Parathyroid adenoma (tissue), 2 donors: ENCODE results near the gene APLP1.

ENCODE experiments used
- H2AFZ ChIP-seq: fragments of 300-600 bp; sonication (generic); one replicate; pipeline ENCODE4 v1.7.0; 2017; ENCODE audit warnings: antibody characterized with exemption, mild to moderate bottlenecking
- H3K27ac ChIP-seq: fragments of 300-600 bp; sonication (generic); one replicate; pipeline ENCODE4 v1.7.0; 2017
- H3K27me3 ChIP-seq: fragments of 300-600 bp; sonication (generic); one replicate; pipeline ENCODE4 v1.7.0; 2017; ENCODE audit warnings: low read length; ENCODE audit not compliant: control insufficient read depth, insufficient read depth
- H3K36me3 ChIP-seq: fragments of 300-600 bp; sonication (generic); one replicate; pipeline ENCODE4 v1.7.0; 2017; ENCODE audit warnings: low read length; ENCODE audit not compliant: control insufficient read depth, insufficient read depth
- H3K4me1 ChIP-seq: fragments of 300-600 bp; sonication (generic); one replicate; pipeline ENCODE4 v1.7.0; 2017; ENCODE audit warnings: control low read depth
- H3K4me2 ChIP-seq: fragments of 300-600 bp; sonication (generic); one replicate; pipeline ENCODE4 v1.7.0; 2017; ENCODE audit warnings: low read length
- H3K4me3 ChIP-seq: fragments of 300-600 bp; sonication (generic); one replicate; pipeline ENCODE4 v1.7.0; 2017; ENCODE audit warnings: low read depth, low read length
- H3K79me2 ChIP-seq: fragments of 300-600 bp; sonication (generic); one replicate; pipeline ENCODE4 v1.7.0; 2017; ENCODE audit warnings: control low read depth
- H3K9ac ChIP-seq: fragments of 300-600 bp; sonication (generic); one replicate; pipeline ENCODE4 v1.7.0; 2017; ENCODE audit warnings: mild to moderate bottlenecking
- H3K9me3 ChIP-seq: fragments of 300-600 bp; sonication (generic); one replicate; pipeline ENCODE4 v1.7.0; 2017; ENCODE audit warnings: low read length; ENCODE audit not compliant: control insufficient read depth
- TF ChIP-seq, protein P1 (sequence below): fragments of 300-600 bp; sonication (generic); IDR thresholded peaks from one replicate; pipeline ENCODE4 v1.7.0; 2017; ENCODE audit warnings: antibody characterized with exemption, mild to moderate bottlenecking
- donor health status: primary hyperparathyroidism.

The APLP1 gene

DNA sequence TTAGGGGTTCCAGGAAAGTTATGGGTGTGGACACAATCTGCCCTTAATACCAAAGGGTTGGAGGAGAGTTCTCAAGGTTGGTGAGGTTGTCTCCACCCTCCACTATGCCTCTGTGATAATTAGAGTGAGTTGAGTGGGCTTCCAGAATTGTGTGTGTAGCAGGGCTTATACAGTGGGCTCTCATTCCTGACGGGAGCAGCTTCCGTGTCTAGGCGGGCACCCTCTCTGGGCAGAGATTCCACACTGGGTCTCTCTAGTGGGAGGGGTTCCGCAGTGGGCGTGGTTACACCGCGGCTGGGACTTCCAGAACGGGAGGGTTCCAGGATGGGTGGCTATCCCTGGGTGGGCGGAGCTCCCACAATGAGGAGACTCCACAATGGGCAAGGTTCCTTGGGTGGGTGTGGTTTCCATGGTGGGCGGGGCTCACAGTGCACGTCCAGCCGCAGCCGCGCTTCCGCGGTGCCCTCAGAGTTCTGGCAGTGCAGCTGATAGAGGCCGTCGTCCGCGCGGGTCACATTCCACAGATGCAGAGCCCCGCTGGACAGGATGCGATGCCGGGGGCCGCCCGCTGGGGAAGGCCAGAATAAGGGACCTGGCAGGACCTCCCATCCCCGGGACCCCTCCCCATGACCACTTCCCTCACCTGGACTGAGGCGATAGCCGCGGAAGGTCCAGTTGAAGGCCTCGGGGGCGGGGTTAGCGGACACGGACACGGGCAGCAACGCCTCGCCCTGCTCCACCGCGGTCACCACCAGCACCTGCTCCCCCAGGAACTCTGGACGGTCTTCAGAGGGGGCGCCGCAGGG is 24.5 kb upstream of the APLP1 start:
- Histone ChIP-seq H3K4me1 (peaks cover 8% of the 10 kb centered on the region), H2AFZ (no peak overlapping the region), H3K36me3 (no peaks in the 10 kb centered on the region), H3K9ac (no peak overlapping the region), H3K4me2 (no peak overlapping the region), H3K9me3 (no peaks in the 10 kb centered on the region), H3K27ac (no peak overlapping the region), H3K4me3 (no peak overlapping the region), H3K27me3 (peaks cover 11% of the 10 kb centered on the region), H3K79me2 (no peaks in the 10 kb centered on the region)
- TF ChIP-seq, protein P1, sequence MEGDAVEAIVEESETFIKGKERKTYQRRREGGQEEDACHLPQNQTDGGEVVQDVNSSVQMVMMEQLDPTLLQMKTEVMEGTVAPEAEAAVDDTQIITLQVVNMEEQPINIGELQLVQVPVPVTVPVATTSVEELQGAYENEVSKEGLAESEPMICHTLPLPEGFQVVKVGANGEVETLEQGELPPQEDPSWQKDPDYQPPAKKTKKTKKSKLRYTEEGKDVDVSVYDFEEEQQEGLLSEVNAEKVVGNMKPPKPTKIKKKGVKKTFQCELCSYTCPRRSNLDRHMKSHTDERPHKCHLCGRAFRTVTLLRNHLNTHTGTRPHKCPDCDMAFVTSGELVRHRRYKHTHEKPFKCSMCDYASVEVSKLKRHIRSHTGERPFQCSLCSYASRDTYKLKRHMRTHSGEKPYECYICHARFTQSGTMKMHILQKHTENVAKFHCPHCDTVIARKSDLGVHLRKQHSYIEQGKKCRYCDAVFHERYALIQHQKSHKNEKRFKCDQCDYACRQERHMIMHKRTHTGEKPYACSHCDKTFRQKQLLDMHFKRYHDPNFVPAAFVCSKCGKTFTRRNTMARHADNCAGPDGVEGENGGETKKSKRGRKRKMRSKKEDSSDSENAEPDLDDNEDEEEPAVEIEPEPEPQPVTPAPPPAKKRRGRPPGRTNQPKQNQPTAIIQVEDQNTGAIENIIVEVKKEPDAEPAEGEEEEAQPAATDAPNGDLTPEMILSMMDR = no peak

DNA sequence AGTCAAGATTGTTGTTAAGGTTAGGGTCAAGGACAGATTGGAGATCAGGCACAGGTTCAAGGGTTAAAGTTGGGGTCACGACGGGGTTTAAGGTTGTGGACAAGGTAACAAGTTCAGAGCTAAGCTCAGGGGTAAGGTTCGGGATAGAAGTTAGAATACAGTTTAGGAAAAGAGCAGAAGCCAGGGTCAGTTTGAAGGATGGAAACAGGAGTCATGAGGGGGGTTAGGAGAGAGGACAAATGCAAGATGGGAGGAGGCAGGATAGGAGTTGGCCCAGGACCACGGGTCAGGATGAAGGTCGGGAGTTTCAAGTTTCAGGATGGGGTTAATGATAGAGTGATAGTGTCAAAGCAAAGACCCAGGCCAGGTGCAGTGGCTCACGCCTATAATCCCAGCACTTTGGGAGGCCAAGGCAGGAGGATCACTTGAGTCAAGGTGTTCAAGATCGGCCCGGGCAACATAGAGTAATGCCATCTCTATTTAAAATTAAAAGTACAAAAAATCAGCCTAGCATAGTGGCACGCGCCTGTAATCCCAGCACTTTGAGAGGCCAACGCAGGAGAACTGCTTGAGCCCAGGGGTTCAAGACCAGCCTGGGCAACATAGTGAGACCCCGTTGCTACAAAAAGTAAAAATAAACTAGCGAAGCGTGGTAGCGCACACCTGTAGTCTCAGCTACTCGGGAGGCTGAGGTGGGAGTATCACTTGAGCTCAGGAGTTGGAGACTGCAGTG is 23.7 kb upstream of the APLP1 start:
- Histone ChIP-seq H3K27ac (no peak overlapping the region), H3K36me3 (no peaks in the 10 kb centered on the region), H2AFZ (no peak overlapping the region), H3K79me2 (no peaks in the 10 kb centered on the region), H3K9ac (no peak overlapping the region), H3K4me1 (peaks cover 14% of the 10 kb centered on the region), H3K4me2 (no peak overlapping the region), H3K4me3 (no peak overlapping the region), H3K27me3 (peaks cover 11% of the 10 kb centered on the region), H3K9me3 (no peaks in the 10 kb centered on the region)
- TF ChIP-seq, protein P1 = no peak

DNA sequence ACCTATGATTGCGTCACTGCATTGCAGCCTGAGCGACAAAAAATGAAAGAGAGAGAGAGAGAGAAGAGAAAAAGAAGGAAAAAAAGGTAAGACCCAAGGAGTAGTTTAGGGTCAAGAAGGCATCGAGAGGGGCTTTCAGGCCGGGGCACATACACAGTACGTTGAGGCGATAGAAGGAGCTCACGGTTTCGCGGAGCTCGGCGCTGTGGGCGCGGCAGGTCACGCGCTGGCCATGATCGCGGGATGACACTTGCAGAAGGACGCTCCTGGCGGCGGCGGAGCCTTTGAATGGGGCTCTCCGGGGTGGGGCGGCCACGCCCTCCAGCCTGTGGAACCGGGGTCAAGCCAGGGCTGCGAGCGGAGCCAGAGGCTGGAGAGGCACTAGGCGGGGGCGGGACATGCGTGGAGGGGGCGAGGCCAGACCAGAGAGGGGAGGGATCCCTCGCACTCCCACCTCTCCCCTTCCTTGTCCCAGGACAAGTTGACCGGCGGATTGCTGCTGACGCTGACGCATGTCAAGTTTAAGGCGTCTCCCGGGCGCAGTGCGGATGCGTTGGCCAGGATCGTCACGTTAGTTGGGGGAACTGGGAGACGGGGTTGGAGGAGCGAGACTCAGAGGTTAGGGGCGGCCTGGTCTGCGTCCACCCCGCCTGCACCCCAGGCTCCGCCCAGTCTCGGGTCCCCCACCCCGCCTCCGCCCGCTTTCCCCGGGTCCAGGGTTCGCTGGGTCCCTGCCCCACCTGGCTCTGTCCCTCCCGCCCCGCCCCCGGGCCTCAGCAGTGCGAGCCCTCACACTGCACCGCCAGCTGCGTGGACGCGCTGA is 22.9 kb upstream of the APLP1 start:
- H3K9me3 ChIP-seq = no peaks in the 10 kb centered on the region
- no peaks in the 10 kb centered on the region for H3K79me2 ChIP-seq
- no peak overlapping the region for H3K4me2 ChIP-seq
- no peak overlapping the region for H3K4me3 ChIP-seq
- peaks cover 14% of the 10 kb centered on the region for H3K4me1 ChIP-seq
- no peak overlapping the region for H2AFZ ChIP-seq
- no peak overlapping the region for H3K27ac ChIP-seq
- no peaks in the 10 kb centered on the region for H3K36me3 ChIP-seq
- peaks cover 11% of the 10 kb centered on the region for H3K27me3 ChIP-seq
- TF ChIP-seq, protein P1 = no peak
- no peak overlapping the region for H3K9ac ChIP-seq

DNA sequence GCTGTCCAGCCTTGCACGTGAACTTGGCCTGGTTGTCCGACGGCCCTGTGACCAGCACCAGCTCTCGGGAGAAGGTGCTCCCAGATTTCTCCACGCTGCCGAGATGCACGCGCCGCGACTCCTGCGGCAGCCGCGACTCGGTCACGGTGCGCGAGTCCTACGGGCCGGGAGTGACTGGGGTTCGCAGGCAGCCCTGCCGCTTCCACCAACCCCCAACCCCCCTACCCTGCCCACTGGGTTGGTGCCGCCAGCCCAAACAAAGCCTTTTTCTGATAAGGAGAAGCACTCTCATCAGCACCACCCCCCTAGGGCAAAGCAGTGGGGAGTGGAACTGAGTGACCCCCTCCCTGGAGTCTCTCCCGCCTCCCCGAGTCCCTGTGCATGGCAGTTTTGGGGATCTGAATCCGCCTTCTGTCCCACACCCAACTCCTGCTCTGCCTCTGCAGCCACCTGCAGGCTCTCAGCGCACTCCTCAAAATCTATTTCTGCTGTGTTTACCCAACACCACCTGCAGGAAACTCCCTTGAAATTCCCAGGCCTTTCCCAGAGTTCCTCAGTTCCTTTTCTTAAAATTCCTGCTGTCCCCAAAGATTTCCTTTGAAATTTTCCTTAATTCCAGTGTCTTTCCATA is 22.2 kb upstream of the APLP1 start:
- no peak overlapping the region for H3K4me2 ChIP-seq
- peaks cover 20% of the 10 kb centered on the region for H3K4me1 ChIP-seq
- no peaks in the 10 kb centered on the region for H3K79me2 ChIP-seq
- no peaks in the 10 kb centered on the region for H3K36me3 ChIP-seq
- H2AFZ ChIP-seq = no peak overlapping the region
- TF ChIP-seq, protein P1 = no peak
- H3K9ac ChIP-seq = no peak overlapping the region
- H3K4me3 ChIP-seq = no peak overlapping the region
- no peak overlapping the region for H3K27ac ChIP-seq
- H3K27me3 ChIP-seq = peaks cover 11% of the 10 kb centered on the region
- H3K9me3 ChIP-seq = no peaks in the 10 kb centered on the region
